NOMO-1 treated with DMSO at 0.1 percent for 48 hours (cell line): Measurements from ENCODE around the gene APOA1.

Source experiments
- DNase-seq: peaks from one replicate; lab custom pipeline; 2025; ENCODE audit not compliant: unreplicated experiment; lab: John Stamatoyannopoulos, UW

APOA1 gene

DNA sequence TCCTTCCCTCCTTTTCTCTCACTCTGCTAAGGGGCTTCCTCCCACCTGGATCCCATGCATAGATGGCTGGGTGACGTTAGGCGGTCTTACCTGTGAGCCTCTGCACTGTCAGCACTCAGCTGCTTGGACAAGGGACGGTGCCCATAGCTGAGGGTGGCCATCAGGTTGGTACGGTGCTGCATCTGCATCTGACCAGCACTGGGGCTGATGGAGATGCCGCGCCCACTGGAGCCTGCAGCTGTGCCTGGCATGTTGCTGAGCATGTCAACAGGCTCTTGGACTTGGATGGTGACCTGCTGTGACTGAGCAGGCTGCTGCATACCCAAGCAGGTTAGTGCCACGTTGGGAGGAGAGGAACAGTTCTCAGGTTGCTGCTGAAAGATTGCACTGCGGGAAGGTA, 21.8 kb upstream of the APOA1 start:
- DNase-seq, result no peak

DNA sequence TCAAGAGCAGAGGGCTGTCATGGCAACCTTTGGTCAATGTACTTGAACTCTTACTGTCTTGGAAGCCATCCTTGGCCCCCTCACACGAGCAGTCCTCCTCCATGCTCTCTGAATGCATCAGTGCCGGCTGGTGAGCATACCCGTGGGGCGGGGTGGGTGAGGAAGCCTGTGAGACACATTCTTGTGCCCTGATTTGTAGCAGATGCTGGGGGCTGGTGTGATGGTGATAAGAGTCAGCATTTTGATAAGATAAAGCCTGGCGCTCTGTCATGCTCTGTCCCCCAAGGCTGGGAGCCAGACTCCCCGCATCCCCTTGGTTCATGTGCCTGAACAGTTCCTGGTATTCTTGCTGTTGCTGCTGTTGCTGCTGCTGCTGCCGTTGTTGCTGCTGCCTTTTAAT, 20.5 kb upstream of the APOA1 start:
- DNase-seq, result no peak

GRCh38 chr11:116857316-116857715, 19.9 kb upstream of the APOA1 start:
- DNase-seq, result no peak

DNA sequence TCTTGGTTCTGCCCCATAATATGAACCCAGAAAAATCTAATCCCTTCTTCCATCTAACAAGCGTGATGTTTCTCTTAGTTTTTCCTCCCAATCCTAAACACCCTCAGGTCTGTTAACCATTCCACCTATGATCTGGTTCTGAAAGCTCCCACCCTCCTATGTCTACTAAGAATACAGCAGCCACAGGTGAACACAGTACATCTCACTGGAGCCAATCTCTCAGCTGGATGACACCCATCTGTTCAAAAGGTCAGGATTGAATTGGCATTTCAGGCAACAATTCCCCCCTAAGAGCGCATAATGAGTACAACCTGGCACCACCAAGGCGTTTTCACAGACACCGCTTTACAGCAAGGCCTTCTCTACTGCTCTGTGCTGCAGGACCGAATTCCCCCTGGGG, 19.0 kb upstream of the APOA1 start:
- DNase-seq, result no peak

- no peak for DNase-seq
Measured at GRCh38 chr11:116855413-116855812, 18.0 kb upstream of the APOA1 start.

DNA sequence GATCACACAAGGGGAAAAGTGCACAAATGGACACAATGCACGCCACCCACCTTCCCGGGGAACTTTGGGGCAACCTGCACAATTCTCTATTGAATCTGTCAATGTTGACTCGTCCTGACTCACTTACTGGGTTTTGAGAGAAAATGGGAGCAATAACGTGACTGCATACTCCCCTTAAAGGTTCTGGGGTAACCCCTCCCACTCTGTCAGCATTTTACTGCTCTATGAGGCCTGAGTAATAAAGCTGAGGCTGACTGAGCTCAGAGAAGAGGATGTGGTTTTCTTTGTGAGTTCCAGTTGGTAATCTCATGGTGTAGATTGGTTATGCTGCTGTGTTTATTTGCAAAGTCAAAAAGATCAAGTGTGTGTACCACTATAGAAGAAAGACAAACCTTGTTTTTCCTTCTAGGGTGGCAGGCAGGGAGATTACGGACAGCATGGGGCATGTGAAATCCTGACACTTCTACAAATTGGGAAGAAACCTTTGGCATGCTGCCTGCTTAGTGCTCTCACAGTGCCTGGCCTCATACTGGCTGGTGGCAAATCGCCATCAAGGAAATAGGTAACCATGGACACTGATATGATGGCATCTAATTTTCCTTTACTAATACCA, 16.1 kb upstream of the APOA1 start:
- peak; percentile 89 for DNase-seq

DNA sequence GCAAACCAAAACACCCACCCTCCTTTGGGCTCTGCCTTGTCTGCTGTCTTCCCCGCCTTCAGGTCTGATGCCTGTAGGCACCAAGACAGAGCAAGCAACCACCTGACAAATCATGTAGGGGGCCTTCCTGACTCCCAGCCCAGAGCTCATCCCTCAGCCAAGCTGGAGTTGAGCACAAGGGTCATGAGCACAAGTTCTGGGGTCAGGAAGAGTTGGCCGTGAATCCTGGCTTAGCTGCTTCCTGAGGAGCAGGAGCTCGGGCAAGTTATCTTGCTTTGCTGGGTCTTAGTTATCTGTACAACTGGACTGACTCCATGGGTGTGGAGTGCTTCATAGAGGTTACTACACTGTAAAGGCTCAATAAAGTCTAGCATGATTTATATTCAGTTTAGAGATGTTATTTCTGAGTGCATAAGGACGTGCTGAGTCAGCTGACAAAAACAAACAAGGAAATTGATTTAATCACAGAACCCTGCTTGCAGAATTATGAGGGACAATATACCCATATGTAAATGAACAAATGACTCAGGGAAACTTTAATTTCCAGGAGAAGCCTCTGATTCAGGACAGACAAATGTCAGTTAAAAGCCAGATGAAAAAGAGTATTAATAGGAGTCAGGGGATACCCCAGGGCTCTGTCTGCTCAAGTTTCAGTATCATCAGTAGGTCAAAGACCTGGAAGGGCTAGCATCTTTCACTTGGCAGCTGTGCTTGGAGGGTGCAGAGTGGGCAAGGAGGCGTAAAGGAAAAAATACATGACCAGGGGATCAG, 15.0 kb upstream of the APOA1 start:
- DNase-seq, result peak; percentile 14

GRCh38 chr11:116851626-116852025, 14.2 kb upstream of the APOA1 start:
- peak; percentile 75 for DNase-seq

- DNase-seq, result no peak
Measured at GRCh38 chr11:116849486-116849885, 12.1 kb upstream of the APOA1 start.

DNA sequence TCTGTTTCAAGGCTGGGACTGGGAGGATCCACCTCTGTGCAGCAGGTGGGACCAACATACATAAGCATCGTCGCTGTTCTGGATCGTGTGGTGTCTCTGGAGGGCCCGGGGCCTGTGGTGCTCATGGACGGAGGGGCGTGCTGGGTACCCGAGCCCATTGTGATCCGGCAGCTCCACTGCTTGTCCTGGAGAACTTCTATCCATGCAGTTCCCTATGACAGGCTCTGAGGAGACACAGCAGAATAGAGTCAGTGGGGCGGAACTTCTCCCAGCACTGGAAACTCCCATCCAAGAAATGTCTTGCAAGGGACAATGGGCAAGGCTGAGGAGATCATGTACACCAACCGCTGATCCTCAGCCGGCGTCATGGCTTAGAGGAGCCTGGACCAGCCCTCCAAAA, 11.6 kb upstream of the APOA1 start:
- no peak for DNase-seq

DNA sequence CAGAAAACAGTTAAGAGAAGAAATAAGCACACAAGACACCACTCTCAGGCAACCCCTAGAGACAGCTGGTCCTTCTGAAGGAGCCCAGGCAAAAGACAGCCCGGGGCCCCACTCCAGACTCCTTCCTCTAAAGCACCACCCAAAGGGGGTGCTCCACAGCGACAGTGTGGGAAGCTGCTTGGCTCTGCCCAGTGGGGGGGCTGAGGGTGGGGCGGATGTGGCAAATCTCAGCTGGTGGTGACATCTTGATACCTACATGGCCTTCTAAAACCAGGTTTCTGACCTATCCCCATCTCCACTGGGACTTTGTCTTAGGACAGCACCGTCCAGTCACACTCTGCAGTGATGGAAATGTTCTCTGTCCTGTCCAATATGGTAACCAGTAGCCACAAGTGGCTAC, 10.2 kb upstream of the APOA1 start:
- DNase-seq, result no peak

DNA sequence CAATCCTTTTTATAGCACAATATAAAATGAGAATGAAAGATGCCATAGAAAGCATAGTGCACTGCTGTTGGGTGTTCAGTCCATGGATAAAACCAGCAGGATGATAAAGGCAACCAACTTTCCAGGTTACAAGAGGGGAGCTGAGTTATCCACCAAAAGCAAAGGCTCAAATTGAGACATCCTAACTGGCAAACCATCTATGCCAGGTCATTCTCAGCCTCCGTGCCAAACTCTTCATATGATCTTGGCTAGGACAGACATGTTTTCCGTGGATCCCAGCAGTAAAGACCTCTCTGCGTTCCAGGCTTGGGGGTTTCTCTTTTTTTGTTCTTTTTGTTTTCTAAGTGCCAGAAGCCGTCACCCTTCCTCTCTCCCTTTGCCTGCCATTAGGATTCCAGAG, 7.3 kb upstream of the APOA1 start:
- DNase-seq, result no peak

DNA sequence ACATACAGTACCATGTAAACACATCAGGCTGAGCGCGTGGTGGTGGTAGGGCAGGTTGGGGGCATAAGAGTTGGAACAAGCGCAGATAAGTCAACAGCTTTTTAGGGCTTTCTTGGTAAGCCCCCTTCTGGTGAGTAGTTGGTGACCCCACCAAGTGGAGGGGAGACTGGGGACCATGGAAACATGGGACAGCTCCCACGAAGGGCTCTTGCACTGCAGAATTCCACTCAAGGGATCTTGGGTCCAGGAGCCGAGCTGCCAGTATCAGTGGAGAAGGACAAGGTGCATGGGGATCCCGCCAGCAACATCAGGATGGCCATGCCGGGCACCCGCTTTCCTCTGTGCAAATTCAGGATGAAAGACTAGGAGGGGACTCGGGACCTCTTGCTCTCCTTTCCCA, 6.2 kb upstream of the APOA1 start:
- DNase-seq, result no peak

GRCh38 chr11:116842909-116843308, 5.5 kb upstream of the APOA1 start:
- DNase-seq, result no peak

- DNase-seq, result no peak
Measured at GRCh38 chr11:116842117-116842516, 4.7 kb upstream of the APOA1 start.

GRCh38 chr11:116840746-116841296, 3.4 kb upstream of the APOA1 start:
- no peak for DNase-seq

- DNase-seq, result no peak
Measured at GRCh38 chr11:116840224-116840745, 2.9 kb upstream of the APOA1 start.

DNA sequence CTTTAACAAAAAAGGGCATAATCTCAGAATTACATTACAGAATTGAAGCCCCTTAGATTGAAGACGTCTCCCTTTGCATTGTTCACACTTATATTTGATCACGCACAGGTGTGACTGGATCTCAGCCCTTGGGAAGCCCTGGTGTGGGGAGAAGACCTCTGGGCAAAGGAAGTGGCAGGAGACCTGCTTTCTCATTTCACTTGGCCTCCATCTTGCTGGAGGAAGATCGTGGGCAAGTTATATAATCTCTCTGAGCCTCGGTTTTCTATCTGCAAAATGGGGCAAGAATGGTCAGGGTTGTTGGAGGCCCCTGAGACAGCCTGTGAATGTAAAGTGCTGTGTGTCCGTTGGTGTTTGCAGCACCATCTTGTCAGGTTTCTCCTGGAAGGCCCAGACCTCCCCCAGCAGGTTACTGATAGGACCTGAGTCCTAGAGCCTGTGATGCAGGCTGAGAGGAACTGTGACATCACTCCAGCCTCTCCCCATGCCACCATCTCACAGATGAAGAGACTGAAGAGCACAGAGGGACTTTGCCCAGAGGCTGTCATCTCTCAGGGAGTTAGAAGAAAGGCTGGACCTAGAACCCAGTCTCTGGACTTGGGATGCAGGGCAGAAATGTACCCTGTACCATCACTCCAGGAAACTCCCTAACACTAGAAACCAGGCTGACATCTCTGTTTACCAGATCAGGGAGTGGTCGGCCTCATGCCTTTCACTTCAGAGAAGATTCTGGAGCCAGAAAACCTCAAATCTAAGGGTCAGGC, 1.1 kb upstream of the APOA1 start:
- no peak for DNase-seq

- DNase-seq, result no peak
Measured at GRCh38 chr11:116836632-116836991, 810 bp downstream of the APOA1 start.

- DNase-seq, result peak; percentile 81
Measured at GRCh38 chr11:116835791-116836631, 1.4 kb downstream of the APOA1 start.
